SK-N-MC (cell line): ENCODE data around the gene ZFX.

Source experiments
- DNase-seq: peaks from one replicate; pipeline ENCODE4 v3.0.0-alpha.2; 2011; ENCODE audit warnings: low read depth, low spot score
- H3K27ac ChIP-seq: fragments of 200-600 bp; sonication (generic); 2 replicates; pipeline ENCODE4 v1.5.1; 2016; ENCODE audit warnings: mixed run types
- H3K36me3 ChIP-seq: fragments of 200-600 bp; sonication (generic); 2 replicates; pipeline ENCODE4 v1.6.1; 2017; ENCODE audit warnings: antibody characterized with exemption, low read length, mixed read lengths; ENCODE audit not compliant: insufficient read depth
- H3K4me3 ChIP-seq: fragments of 200-600 bp; sonication (generic); 2 replicates; pipeline ENCODE4 v1.5.1; 2016
- H3K9ac ChIP-seq: fragments of 200-600 bp; sonication (generic); 2 replicates; pipeline ENCODE4 v1.8.0; 2017; ENCODE audit warnings: mixed run types, mixed read lengths; ENCODE audit not compliant: insufficient read length
- H3K9me3 ChIP-seq: fragments of 200-600 bp; sonication (generic); 2 replicates; pipeline ENCODE4 v1.6.1; 2017; ENCODE audit warnings: low read depth, mild to moderate bottlenecking, antibody characterized with exemption, low read length, moderate library complexity, mixed read lengths
- EZH2 ChIP-seq: fragments of 200-600 bp; sonication (generic); IDR thresholded peaks from one replicate; pipeline ENCODE4 v1.6.1; 2017; ENCODE audit warnings: antibody characterized with exemption
- FOXP2 ChIP-seq: optimal IDR thresholded peaks from 2 replicates; pipeline ENCODE3; 2011; ENCODE audit warnings: mild to moderate bottlenecking, moderate library complexity; ENCODE audit not compliant: insufficient read depth; ENCODE audit errors: extremely low read length, control extremely low read depth
- POLR2AphosphoS5 ChIP-seq: IDR thresholded peaks from 2 replicates; pipeline ENCODE4 v1.6.1; 2012; ENCODE audit warnings: mild to moderate bottlenecking, low read depth, low read length, borderline replicate concordance

The ZFX gene

DNA sequence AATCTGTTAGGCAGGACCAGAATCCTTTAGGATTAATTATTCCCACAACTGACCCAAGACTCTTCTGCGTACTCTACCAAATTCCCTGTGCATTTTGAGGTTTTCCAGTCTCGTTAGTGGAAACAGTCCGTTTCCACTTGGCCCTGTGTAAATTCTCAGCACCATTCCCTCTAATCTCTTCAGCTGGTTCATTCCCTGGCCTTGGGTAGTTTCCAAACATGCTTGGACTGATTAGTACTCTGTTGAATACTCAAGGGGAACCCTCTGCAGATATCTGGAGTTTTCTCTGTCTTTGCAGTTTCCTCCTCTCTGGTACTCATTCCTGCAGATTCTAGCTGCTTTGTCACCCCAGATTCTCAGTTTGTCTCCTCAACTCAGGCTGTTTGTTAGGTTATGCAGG lies 80.4 kb downstream of the ZFX start:
- TF ChIP-seq FOXP2 (no peak), POLR2AphosphoS5 (no peak), EZH2 (no peak)
- Histone ChIP-seq H3K36me3 (no peaks in the 10 kb centered on the region), H3K9ac (no peak overlapping the region), H3K9me3 (no peaks in the 10 kb centered on the region), H3K4me3 (no peak overlapping the region), H3K27ac (no peak overlapping the region)
- DNase-seq: no peak

DNA sequence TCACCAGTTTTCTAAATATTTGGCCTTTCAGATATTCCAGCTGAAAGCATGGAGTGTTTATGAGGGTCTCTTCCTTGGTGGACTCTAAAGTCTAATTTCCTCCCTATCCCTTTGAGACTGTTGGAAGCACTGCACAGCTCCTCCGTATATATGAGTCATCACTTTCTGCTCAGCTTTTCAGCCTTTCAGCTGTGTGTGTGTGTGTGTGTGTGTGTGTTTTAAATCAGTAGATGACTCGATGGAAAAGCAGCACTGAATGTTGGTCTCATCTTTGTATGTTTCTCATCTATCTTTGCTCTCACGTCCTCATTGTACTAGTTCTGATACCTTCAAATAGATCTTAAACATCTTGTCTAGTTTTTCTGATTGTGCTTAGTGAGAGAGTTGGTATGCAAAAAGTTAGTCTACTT lies 81.6 kb downstream of the ZFX start:
- DNase-seq: no peak
- TF ChIP-seq FOXP2 (no peak), POLR2AphosphoS5 (no peak), EZH2 (no peak)
- Histone ChIP-seq H3K9ac (no peak overlapping the region), H3K4me3 (no peak overlapping the region), H3K27ac (0 out of 2 replicates have a peak overlapping the region, but pooled peaks have one; percentile 30), H3K9me3 (no peaks in the 10 kb centered on the region), H3K36me3 (no peaks in the 10 kb centered on the region)

DNA sequence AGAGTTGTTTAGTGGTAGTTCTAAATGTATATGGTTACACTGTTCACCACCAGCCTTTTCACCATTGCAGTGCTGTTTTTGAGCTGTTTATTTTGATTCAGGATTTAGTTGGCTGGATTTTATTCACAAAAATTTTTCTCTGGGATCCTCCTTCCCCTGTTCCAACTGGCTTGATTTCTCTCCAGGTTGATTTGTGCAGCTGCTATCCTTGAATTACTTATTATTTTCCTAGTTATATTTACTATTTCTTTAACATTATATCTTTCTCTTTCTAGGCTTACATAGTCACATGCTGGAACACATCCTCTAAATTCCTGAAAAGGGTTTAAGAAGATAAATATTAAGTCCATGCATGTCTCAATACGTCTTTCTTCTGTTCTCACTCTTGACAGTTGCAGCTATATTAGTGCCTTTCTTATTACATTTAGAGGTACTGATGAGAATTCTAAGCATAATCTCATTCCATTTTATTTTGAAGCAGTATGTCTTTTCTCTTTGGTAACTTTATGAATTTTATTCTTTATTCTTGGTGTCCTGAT lies 82.2 kb downstream of the ZFX start:
- no peak overlapping the region for H3K27ac ChIP-seq
- no peak overlapping the region for H3K4me3 ChIP-seq
- H3K9me3 ChIP-seq: no peaks in the 10 kb centered on the region
- no peaks in the 10 kb centered on the region for H3K36me3 ChIP-seq
- no peak for DNase-seq
- TF ChIP-seq POLR2AphosphoS5: no peak
- no peak for TF ChIP-seq EZH2
- TF ChIP-seq FOXP2: no peak
- H3K9ac ChIP-seq: no peak overlapping the region

DNA sequence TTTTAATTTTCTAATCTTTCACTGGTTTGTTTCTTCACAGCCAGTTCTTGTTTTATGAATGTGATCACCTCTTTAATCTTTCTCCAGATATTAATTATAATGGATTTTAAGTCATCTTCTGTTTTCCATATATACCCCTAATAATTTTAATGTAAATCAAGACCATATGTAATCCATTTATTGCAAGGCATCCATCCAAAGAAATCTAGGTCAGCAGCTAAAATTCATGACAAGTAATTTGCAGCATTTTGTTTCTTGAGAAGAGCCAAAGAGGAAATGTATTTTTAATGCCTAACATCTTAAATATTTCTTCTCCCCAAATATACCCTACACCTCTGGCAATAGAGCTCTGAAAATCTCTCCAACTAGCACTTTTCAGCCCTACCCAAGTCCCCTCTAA lies 83.3 kb downstream of the ZFX start:
- TF ChIP-seq FOXP2: no peak
- TF ChIP-seq POLR2AphosphoS5: no peak
- TF ChIP-seq EZH2: no peak
- H3K27ac ChIP-seq: no peak overlapping the region
- no peaks in the 10 kb centered on the region for H3K36me3 ChIP-seq
- H3K4me3 ChIP-seq: no peak overlapping the region
- H3K9me3 ChIP-seq: no peaks in the 10 kb centered on the region
- DNase-seq: no peak
- no peak overlapping the region for H3K9ac ChIP-seq

DNA sequence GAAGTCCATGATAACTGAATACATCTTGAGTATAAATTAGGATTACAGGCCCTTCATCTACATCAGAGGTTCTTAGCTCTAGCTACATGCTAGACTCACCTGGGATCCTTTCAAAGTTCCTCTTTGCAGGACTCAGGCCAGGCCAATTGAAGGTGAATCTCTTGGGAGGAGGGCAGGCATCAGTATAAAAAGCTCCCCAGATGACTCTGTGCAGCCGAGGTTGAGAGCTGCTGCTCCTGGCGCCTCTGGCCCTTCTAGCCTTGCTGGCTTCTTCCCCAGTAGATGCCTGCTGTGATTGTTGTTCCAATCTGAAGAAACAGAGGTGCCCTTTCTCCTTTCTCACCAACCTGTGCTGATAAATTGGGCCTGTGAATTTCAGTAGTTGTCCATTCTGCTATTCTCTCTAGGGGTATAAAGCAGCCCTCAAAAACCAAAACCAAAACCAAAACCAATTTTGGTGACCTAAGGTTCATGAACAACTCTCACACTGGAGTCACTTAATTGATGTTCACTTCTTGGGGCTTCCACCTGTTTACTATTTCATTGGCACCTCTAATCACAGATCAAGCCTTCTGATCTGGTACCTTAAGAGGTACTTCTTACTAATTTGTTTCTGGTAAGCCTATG lies 85.7 kb downstream of the ZFX start:
- Histone ChIP-seq H3K36me3 (no peaks in the 10 kb centered on the region), H3K27ac (no peak overlapping the region), H3K9me3 (no peaks in the 10 kb centered on the region), H3K9ac (no peak overlapping the region), H3K4me3 (no peak overlapping the region)
- no peak for TF ChIP-seq EZH2
- TF ChIP-seq POLR2AphosphoS5: no peak
- no peak for TF ChIP-seq FOXP2
- no peak for DNase-seq

DNA sequence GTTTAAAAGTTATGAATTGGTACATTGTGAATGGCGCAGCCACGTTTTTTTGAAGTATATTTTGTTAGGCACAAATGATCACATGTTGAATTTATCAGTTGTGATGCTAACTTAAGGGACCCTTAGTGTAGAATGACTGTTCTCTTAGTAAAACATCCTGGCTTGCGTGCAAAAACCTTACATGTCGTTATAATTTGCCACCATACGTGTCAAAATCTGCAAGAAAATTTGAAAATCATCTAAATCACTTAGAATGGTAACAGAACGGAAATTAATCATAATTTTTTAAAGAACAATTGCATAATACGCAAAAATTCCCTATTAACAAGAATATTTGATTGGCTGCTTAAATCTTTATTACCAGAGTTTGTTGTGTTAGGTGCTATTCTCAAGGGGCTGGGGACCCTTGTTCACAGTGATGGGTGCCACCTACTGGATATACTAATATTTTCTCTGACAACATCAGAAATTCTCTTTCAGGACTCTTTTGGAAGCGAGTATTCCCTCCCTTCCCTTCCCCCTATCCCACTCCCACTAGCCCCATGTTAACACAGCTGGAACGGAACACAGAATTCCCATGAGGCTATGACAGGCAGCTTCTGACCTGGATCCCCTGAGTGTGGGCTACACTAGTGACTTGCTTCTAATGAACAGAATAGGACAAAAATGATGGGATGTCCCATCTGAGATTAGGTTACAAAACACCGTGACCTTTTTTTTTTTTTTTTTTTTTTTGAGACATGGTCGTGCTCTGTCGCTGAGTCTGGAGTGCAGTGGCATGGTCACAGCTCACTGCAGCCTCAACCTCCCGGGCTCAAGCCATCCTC lies 92.5 kb downstream of the ZFX start:
- Histone ChIP-seq H3K9ac (no peak overlapping the region), H3K4me3 (no peak overlapping the region), H3K36me3 (no peaks in the 10 kb centered on the region), H3K9me3 (no peaks in the 10 kb centered on the region), H3K27ac (no peak overlapping the region)
- no peak for DNase-seq
- TF ChIP-seq EZH2 (no peak), POLR2AphosphoS5 (no peak), FOXP2 (no peak)

DNA sequence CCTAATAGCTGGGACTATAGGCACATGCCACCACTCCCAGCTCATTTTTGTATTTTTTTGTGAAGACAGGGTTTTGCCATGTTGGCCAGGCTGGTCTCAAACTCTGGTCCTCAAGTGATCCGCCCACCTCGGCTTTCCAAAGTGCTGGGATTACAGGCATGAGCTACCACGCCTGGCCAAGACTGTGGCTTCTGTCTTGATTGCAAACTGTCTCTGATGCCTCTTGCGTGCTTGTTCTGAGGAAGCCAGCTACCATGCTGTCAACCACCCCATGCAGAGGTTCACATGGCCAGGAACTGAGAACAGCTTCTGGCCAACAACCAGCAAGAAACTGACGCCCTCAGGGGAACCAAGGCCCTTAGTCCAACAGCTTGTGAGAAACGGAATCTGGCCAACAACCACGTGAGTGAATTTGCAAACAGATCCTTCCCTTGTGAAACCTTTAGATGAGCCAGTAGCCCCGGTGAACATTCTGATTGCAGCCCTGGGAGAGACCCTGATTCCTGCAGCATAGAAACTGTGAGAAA lies 93.2 kb downstream of the ZFX start:
- H3K27ac ChIP-seq: no peak overlapping the region
- no peak for DNase-seq
- no peak for TF ChIP-seq FOXP2
- no peak for TF ChIP-seq POLR2AphosphoS5
- no peak for TF ChIP-seq EZH2
- H3K36me3 ChIP-seq: no peaks in the 10 kb centered on the region
- no peak overlapping the region for H3K4me3 ChIP-seq
- H3K9ac ChIP-seq: no peak overlapping the region
- H3K9me3 ChIP-seq: no peaks in the 10 kb centered on the region

DNA sequence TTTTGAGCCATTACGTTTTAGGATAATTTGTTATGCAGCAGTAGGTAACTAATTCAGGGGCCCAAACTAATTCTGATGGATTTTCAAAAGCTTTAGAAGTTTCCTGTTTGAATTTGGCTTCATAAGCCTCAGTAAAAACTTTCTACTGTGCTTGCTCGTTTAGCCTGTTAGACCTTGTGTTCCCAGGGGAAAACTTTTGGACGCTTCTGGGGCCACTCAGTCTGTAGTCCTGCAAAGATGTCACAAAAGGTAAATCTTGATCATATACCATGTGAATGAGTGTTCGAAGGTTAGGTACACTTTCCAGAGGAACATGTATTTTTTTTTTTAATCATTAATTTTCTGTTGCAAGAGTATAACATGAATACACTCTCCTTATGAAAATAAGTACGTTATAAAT lies 93.7 kb downstream of the ZFX start:
- no peak for DNase-seq

More for the DNA sequence above, 93.7 kb downstream of the ZFX start:
- Histone ChIP-seq H3K9ac (no peak overlapping the region), H3K36me3 (no peaks in the 10 kb centered on the region), H3K27ac (no peak overlapping the region), H3K4me3 (no peak overlapping the region), H3K9me3 (no peaks in the 10 kb centered on the region)
- TF ChIP-seq FOXP2: no peak
- no peak for TF ChIP-seq POLR2AphosphoS5
- no peak for TF ChIP-seq EZH2
